Left lung (tissue), 10 donors: ENCODE data around the gene RNF34. TPM values are rescaled to one million over a fixed set of nuclear protein-coding genes. Genes with fewer than 3 reads are reported as not detected.

ENCODE experiments used
- ATAC-seq: fragments of 200-7000 bp; cut with Tn5 transposase; one replicate; pipeline ENCODE4 v1.9.1; 2020; ENCODE audit warnings: moderate library complexity
- DNase-seq, 4 donors: peaks; one replicate each; pipeline ENCODE4 v3.0.0-alpha.2; 2013 to 2020
- H3K27ac ChIP-seq, 2 donors: fragments of 200-600 bp; sonication (generic) in 1 of 2; one replicate each; pipeline versions ENCODE4 v1.5.0 to v1.8.0; 2020 to 2021
- H3K27me3 ChIP-seq, 2 donors: fragments of 200-600 bp; sonication (generic) in 1 of 2; one replicate each; pipeline versions ENCODE4 v1.5.0 to v1.8.0; 2020 to 2021
- H3K36me3 ChIP-seq, 2 donors: fragments of 200-600 bp; sonication (generic) in 1 of 2; one replicate each; pipeline versions ENCODE4 v1.5.0 to v1.8.0; 2020 to 2021
- H3K4me1 ChIP-seq, 2 donors: fragments of 200-600 bp; one replicate each; pipeline ENCODE4 v1.8.0; 2021
- H3K4me3 ChIP-seq, 2 donors: fragments of 200-600 bp; sonication (generic) in 1 of 2; one replicate each; pipeline versions ENCODE4 v1.5.0 to v1.8.0; 2020 to 2021; ENCODE audit warnings: mild to moderate bottlenecking in 1 of 2
- H3K9me3 ChIP-seq, 2 donors: fragments of 200-600 bp; sonication (generic) in 1 of 2; one replicate each; pipeline versions ENCODE4 v1.5.0 to v1.8.0; 2020 to 2021
- CTCF ChIP-seq, 2 donors: fragments of 200-600 bp; sonication (generic) in 1 of 2; IDR thresholded peaks; one replicate each; pipeline versions ENCODE4 v1.5.0 to v1.8.0; 2021; ENCODE audit warnings: antibody characterized with exemption in 2 of 2
- intact Hi-C, 2 donors: fragments of 100-400 bp; cut with DNase I; formaldehyde crosslinking; loops; one replicate each; pipeline versions ENCODE4 v1.11.2 to v1.14.2; 2022
- polyA plus RNA-seq, 6 donors: library from polyadenylated mRNA; unstranded; fragments of 120-200 nt; gene quantifications; one replicate each; pipeline ENCODE4 v1.2.1, GENCODE V29; 2013; ENCODE audit not compliant: insufficient read length in 6 of 6
- total RNA-seq, 2 donors: library from RNA; stranded (reverse); fragmentation: NEBNext Ultra II Directional; extraction: Animal tissue kit (Norgen Biotek cat#: 25700); gene quantifications; one replicate each; pipeline ENCODE4 v1.2.1, GENCODE V29; 2021
- donor health status: DM: no; HTN: yes; CAD: no.
- donor health status: DM: no; HTN: no; CAD: no.

RNF34 gene
- total and polyA plus RNA-seq, 8 donors, result 26.1 to 40.2 (median 36.8) TPM

- no peaks in the 10 kb centered on the region for H3K36me3 ChIP-seq
Measured at GRCh38 chr12:121355818-121356217, 44.1 kb upstream of the RNF34 start.

GRCh38 chr12:121356657-121357056 is 43.3 kb upstream of the RNF34 start:
- Histone ChIP-seq H3K27me3 (no peaks in the 10 kb centered on the region), H3K36me3 (no peaks in the 10 kb centered on the region), H3K4me3 (no peak overlapping the region), H3K4me1 (peaks cover 0 to 6% of the 10 kb centered on the region in 2 donors), H3K27ac (no peak overlapping the region), H3K9me3 (no peaks in the 10 kb centered on the region)
- DNase-seq (no peak), ATAC-seq (no peak)
- no peak for TF ChIP-seq CTCF (IDR thresholded peaks at IDR 0.05)
- intact Hi-C loops, result no loop called here

More at GRCh38 chr12:121355818-121356217, 44.1 kb upstream of the RNF34 start:
- H3K27me3 ChIP-seq, result no peaks in the 10 kb centered on the region
- no peak for TF ChIP-seq CTCF (IDR thresholded peaks at IDR 0.05)
- intact Hi-C loops, result no loop called here
- H3K4me1 ChIP-seq, result peaks cover 6 to 14% of the 10 kb centered on the region in 2 donors
- no peaks in the 10 kb centered on the region for H3K9me3 ChIP-seq
- DNase-seq, result no peak
- no peak overlapping the region for H3K27ac ChIP-seq
- H3K4me3 ChIP-seq, result no peak overlapping the region
- no peak for ATAC-seq

- no peaks in the 10 kb centered on the region for H3K9me3 ChIP-seq
- H3K4me3 ChIP-seq, result no peak overlapping the region
- peaks cover 0 to 5% of the 10 kb centered on the region in 2 donors for H3K4me1 ChIP-seq
- DNase-seq, result no peak
- ATAC-seq, result no peak
- no peak overlapping the region for H3K27ac ChIP-seq
- intact Hi-C loops, result no loop called here
- H3K27me3 ChIP-seq, result no peaks in the 10 kb centered on the region
- H3K36me3 ChIP-seq, result no peaks in the 10 kb centered on the region
- TF ChIP-seq CTCF (IDR thresholded peaks at IDR 0.05), result no peak
Measured at GRCh38 chr12:121357331-121357730, 42.6 kb upstream of the RNF34 start.

GRCh38 chr12:121358073-121358472 is 41.8 kb upstream of the RNF34 start:
- TF ChIP-seq CTCF (IDR thresholded peaks at IDR 0.05), result no peak
- intact Hi-C loops, result no loop called here
- Histone ChIP-seq H3K27me3 (no peaks in the 10 kb centered on the region), H3K36me3 (no peaks in the 10 kb centered on the region), H3K27ac (no peak overlapping the region), H3K9me3 (no peaks in the 10 kb centered on the region), H3K4me3 (no peak overlapping the region), H3K4me1 (peaks cover 0 to under 1% of the 10 kb centered on the region in 2 donors)
- ATAC-seq (no peak), DNase-seq (no peak)

GRCh38 chr12:121364683-121365121 is 35.2 kb upstream of the RNF34 start:
- Histone ChIP-seq H3K4me1 (peaks cover 0 to 5% of the 10 kb centered on the region in 2 donors), H3K9me3 (no peaks in the 10 kb centered on the region), H3K27me3 (peaks cover 0 to 16% of the 10 kb centered on the region in 2 donors), H3K36me3 (no peaks in the 10 kb centered on the region), H3K4me3 (no peak overlapping the region), H3K27ac (no peak overlapping the region)
- DNase-seq (no peak), ATAC-seq (no peak)
- intact Hi-C loops, result no loop called here
- TF ChIP-seq CTCF (IDR thresholded peaks at IDR 0.05), result no peak
